ENCODE data around the gene RGS7. TPM values are rescaled to one million over a fixed set of nuclear protein-coding genes. Genes with fewer than 3 reads are reported as not detected.

RGS7 gene
- total RNA-seq, 6 experiments from 2014 or later = not detected

DNA sequence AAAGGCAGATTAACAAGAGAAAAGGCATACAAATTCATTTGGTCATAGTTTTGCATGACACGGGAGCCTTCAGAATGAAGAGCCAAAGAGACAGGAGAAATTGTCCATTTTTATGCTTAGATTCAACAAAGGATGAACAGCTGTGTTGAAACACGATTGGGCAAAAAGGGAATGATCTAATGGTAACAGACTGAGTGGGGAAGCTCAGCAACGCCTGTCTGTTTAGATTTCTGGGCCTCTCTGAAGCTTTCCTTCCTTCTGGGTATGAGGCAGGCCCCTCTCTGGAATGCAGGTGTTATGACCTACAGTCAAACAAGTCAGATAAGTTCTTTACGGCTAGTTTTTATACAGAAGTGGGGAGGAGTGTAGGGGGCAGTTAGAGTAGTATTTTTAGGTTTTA, 154.6 kb downstream of the RGS7 start:
- no peaks in the 10 kb centered on the region for H3K27me3 ChIP-seq
- intact Hi-C loops (cut with DNase I) = no loop called here
- WGBS (ENCODE audit: insufficient coverage, low coverage, low lambda C conversion rate, missing lambda C conversion rate) = 23% methylated on average over 4 of the region's 4 CpGs
- ATAC-seq = no peak
- no peaks in the 10 kb centered on the region for H3K36me3 ChIP-seq
- H3K27ac ChIP-seq = no peak overlapping the region
- no peak for DNase-seq
- no peak overlapping the region for H3K4me3 ChIP-seq
- TF ChIP-seq, protein P1, sequence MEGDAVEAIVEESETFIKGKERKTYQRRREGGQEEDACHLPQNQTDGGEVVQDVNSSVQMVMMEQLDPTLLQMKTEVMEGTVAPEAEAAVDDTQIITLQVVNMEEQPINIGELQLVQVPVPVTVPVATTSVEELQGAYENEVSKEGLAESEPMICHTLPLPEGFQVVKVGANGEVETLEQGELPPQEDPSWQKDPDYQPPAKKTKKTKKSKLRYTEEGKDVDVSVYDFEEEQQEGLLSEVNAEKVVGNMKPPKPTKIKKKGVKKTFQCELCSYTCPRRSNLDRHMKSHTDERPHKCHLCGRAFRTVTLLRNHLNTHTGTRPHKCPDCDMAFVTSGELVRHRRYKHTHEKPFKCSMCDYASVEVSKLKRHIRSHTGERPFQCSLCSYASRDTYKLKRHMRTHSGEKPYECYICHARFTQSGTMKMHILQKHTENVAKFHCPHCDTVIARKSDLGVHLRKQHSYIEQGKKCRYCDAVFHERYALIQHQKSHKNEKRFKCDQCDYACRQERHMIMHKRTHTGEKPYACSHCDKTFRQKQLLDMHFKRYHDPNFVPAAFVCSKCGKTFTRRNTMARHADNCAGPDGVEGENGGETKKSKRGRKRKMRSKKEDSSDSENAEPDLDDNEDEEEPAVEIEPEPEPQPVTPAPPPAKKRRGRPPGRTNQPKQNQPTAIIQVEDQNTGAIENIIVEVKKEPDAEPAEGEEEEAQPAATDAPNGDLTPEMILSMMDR (IDR thresholded peaks at IDR 0.05) = no peak
- no peak for TF ChIP-seq POLR2A (IDR thresholded peaks at IDR 0.05)
- H3K4me1 ChIP-seq = no peaks in the 10 kb centered on the region
- H3K9me3 ChIP-seq = no peaks in the 10 kb centered on the region

DNA sequence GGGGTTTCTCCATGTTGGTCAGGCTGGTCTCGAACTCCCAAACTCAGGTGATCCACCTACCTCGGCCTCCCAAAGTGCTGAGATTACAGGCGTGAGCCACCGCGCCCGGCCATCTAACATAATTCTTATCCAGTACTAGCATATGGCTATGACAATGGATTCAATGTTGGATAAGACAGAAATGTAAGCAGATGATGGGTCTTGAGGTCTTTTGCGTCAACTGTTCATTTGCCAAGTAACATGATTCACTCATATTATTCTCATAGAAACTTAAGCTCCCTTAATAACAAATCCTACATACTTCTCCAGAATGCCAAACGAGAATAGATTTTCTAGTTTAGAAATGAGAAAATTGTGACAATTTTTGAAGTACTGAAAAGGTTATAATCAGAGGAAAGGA, 170.3 kb downstream of the RGS7 start:
- Histone ChIP-seq H3K27me3 (no peaks in the 10 kb centered on the region), H3K27ac (no peak overlapping the region), H3K9me3 (no peaks in the 10 kb centered on the region), H3K36me3 (no peaks in the 10 kb centered on the region), H3K4me1 (peaks cover 0 to 5% (median 2%) of the 10 kb centered on the region in 4 donors), H3K4me3 (no peak overlapping the region)
- TF ChIP-seq, protein P1 (IDR thresholded peaks at IDR 0.05) = no peak
- no peak for TF ChIP-seq POLR2A (IDR thresholded peaks at IDR 0.05)
- no peak for ATAC-seq
- no peak for DNase-seq
- intact Hi-C loops (cut with DNase I) = no loop called here
- 64% methylated on average over 7 of the region's 8 CpGs for WGBS (ENCODE audit: insufficient coverage, low coverage, low lambda C conversion rate, missing lambda C conversion rate)

DNA sequence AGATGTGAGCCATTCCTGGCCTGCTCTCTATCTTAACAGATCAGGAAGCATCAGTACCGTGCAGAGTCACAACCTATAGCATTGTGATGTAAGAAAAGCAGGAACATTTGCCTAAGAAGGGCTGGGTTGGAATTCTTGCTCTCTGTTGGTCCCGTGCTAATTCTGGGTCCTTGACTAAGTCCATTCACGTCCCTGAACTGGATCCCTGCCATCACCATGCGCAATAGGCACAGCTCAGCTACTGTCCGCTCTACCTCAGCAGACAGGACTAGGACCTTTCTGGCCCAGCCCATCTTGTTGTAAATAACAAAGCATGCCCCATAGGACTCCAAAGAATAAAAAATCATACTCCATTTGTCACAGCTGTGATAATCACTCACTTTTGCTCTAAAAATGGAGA, 175.0 kb downstream of the RGS7 start:
- ATAC-seq (no peak), DNase-seq (no peak)
- WGBS (ENCODE audit: insufficient coverage, low coverage, low lambda C conversion rate, missing lambda C conversion rate) = 52% methylated on average over 2 of the region's 5 CpGs
- Histone ChIP-seq H3K27me3 (no peaks in the 10 kb centered on the region), H3K36me3 (no peaks in the 10 kb centered on the region), H3K9me3 (no peaks in the 10 kb centered on the region), H3K4me3 (no peak overlapping the region), H3K27ac (no peak overlapping the region), H3K4me1 (no peaks in the 10 kb centered on the region)
- intact Hi-C loops (cut with DNase I) = no loop called here
- TF ChIP-seq, protein P1 (IDR thresholded peaks at IDR 0.05) = no peak
- TF ChIP-seq POLR2A (IDR thresholded peaks at IDR 0.05) = no peak

DNA sequence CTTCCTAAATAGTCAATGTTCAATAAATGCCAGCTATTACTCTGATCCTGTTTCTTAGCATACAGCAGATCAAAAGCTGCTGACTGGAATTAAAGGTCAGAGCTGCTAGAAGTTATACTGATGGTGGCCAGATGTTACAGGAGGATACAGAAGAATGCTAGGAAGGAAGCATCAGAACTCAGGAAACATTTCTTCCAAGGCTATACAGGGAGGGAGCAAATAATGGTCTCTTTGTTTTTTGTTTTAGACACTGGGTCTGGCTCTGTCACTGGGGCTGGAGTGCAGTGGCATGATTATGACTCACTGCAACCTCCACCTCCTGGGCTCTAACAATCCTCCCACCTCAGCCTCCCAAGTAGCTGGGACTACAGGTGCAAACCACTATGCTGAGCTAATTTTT, 175.5 kb downstream of the RGS7 start:
- DNase-seq (no peak), ATAC-seq (no peak)
- H3K27ac ChIP-seq = no peak overlapping the region
- TF ChIP-seq POLR2A (IDR thresholded peaks at IDR 0.05) = no peak
- TF ChIP-seq, protein P1 (IDR thresholded peaks at IDR 0.05) = no peak
- H3K9me3 ChIP-seq = no peaks in the 10 kb centered on the region
- no peak overlapping the region for H3K4me3 ChIP-seq
- no peaks in the 10 kb centered on the region for H3K27me3 ChIP-seq
- H3K36me3 ChIP-seq = no peaks in the 10 kb centered on the region
- intact Hi-C loops (cut with DNase I) = no loop called here
- no peaks in the 10 kb centered on the region for H3K4me1 ChIP-seq

DNA sequence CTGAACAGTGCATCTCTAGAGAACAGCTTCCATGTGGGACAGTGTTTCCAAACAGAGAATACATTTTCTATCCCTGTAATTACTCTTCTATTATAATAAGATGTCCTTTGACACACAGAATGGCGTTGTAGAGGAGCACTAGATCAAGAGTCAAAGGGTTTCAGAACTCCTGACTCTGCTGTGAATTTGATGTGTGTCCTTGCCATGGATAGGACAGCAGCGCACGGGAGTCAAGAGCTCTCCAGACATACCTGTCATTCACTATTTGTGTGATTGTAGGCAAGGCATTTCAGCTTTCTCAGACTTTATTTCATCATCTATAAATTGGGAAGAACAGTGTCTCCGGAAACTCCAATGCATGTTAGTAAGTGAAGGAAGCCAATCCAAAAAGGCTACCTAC, 176.4 kb downstream of the RGS7 start:
- intact Hi-C loops (cut with DNase I) = no loop called here
- Histone ChIP-seq H3K4me1 (no peaks in the 10 kb centered on the region), H3K27ac (no peak overlapping the region), H3K9me3 (no peaks in the 10 kb centered on the region), H3K4me3 (no peak overlapping the region), H3K27me3 (no peaks in the 10 kb centered on the region), H3K36me3 (no peaks in the 10 kb centered on the region)
- no peak for ATAC-seq
- 66% methylated on average over 4 of the region's 4 CpGs for WGBS (ENCODE audit: insufficient coverage, low coverage, low lambda C conversion rate, missing lambda C conversion rate)
- TF ChIP-seq, protein P1 (IDR thresholded peaks at IDR 0.05) = no peak
- TF ChIP-seq POLR2A (IDR thresholded peaks at IDR 0.05) = no peak
- no peak for DNase-seq

Data from right lobe of liver (tissue), 6 donors.